Loucy (cell line): ENCODE results near the gene HNRNPU.

ENCODE experiments used
- H2AFZ ChIP-seq: fragments of 200-600 bp; sonication (generic); 2 replicates; pipeline ENCODE4 v1.6.0; 2016; ENCODE audit warnings: antibody characterized with exemption, mild to moderate bottlenecking, low read length, moderate library complexity
- H3F3A ChIP-seq: fragments of 200-600 bp; 2 replicates; pipeline ENCODE4 v1.6.0; 2016; ENCODE audit warnings: antibody characterized with exemption, low read depth, mild to moderate bottlenecking
- H3K27me3 ChIP-seq: fragments of 200-600 bp; sonication (generic); 2 replicates; pipeline ENCODE4 v1.6.1; 2014; ENCODE audit warnings: low read length, mild to moderate bottlenecking; ENCODE audit not compliant: insufficient read depth, poor library complexity, severe bottlenecking
- H3K36me3 ChIP-seq: fragments of 200-600 bp; sonication (generic); 2 replicates; pipeline ENCODE4 v1.6.1; 2016; ENCODE audit warnings: low read length; ENCODE audit not compliant: insufficient read depth
- H3K4me1 ChIP-seq: fragments of 200-600 bp; sonication (generic); 2 replicates; pipeline ENCODE4 v1.5.1; 2014; ENCODE audit warnings: low read length, mild to moderate bottlenecking; ENCODE audit not compliant: insufficient read depth, poor library complexity, severe bottlenecking
- H3K4me2 ChIP-seq: fragments of 200-600 bp; sonication (generic); 2 replicates; pipeline ENCODE4 v1.6.0; 2014; ENCODE audit warnings: antibody characterized with exemption, low read length, low read depth, mild to moderate bottlenecking; ENCODE audit not compliant: poor library complexity, severe bottlenecking
- H3K4me3 ChIP-seq: fragments of 200-600 bp; sonication (generic); 2 replicates; pipeline ENCODE4 v1.5.1; 2014; ENCODE audit warnings: low read length, mild to moderate bottlenecking, mixed read lengths; ENCODE audit not compliant: poor library complexity, severe bottlenecking
- H3K79me2 ChIP-seq: fragments of 200-600 bp; sonication (generic); 2 replicates; pipeline ENCODE4 v1.6.1; 2014; ENCODE audit warnings: low read length; ENCODE audit not compliant: insufficient read depth
- H3K9ac ChIP-seq: fragments of 200-600 bp; sonication (generic); 2 replicates; pipeline ENCODE4 v1.6.0; 2014; ENCODE audit warnings: mild to moderate bottlenecking, low read depth, low read length, moderate library complexity; ENCODE audit not compliant: poor library complexity, severe bottlenecking
- H3K9me2 ChIP-seq: fragments of 200-600 bp; sonication (generic); replicated peaks from 2 replicates; pipeline ENCODE4 v1.6.1; 2016; ENCODE audit warnings: low read depth, low read length, mixed read lengths
- H3K9me3 ChIP-seq: fragments of 200-600 bp; sonication (generic); 2 replicates; pipeline ENCODE4 v1.6.1; 2014; ENCODE audit warnings: mild to moderate bottlenecking, antibody characterized with exemption, low read length, low read depth; ENCODE audit not compliant: insufficient read depth
- H4K20me1 ChIP-seq: fragments of 200-600 bp; sonication (generic); 2 replicates; pipeline ENCODE4 v1.6.0; 2014; ENCODE audit warnings: antibody characterized with exemption, low read length, mild to moderate bottlenecking; ENCODE audit not compliant: insufficient read depth, poor library complexity, severe bottlenecking
- EZH2phosphoT487 ChIP-seq: fragments of 200-600 bp; IDR thresholded peaks from 2 replicates; pipeline ENCODE4 v1.6.1; 2018; ENCODE audit warnings: antibody characterized with exemption, mild to moderate bottlenecking, moderate library complexity, borderline replicate concordance
- TF ChIP-seq, protein P1 (sequence below): fragments of 200-600 bp; sonication (generic); conservative IDR thresholded peaks from 2 replicates; pipeline ENCODE4 v1.5.1; 2014; ENCODE audit warnings: mild to moderate bottlenecking, antibody characterized with exemption, low read length

Gene HNRNPU

DNA sequence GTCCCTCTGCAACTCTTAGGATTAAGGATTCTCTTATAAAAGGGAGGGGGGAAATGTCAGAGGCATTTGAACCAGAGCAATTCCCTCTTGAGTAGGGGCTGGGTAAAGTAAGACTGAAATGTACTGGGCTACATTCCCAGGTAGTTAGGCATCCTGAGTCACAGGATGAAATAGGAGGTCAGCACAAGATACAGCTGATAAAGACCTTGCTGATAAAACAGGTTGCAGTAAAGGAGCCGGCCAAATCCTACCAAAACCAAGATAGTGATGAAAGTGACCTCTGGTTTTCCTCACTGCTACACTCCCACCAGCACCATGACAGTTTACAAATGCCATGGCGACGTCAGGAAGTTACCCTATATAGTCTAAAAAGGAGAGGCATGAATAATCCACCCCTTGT lies 43.2 kb downstream of the HNRNPU start:
- Histone ChIP-seq H3K27me3 (no peaks in the 10 kb centered on the region), H4K20me1 (no peaks in the 10 kb centered on the region), H3K9me2 (no peaks in the 10 kb centered on the region), H3K4me3 (no peak overlapping the region), H3K9me3 (no peaks in the 10 kb centered on the region), H2AFZ (no peak overlapping the region), H3K4me2 (no peak overlapping the region), H3K36me3 (no peaks in the 10 kb centered on the region), H3F3A (no peaks in the 10 kb centered on the region), H3K79me2 (no peaks in the 10 kb centered on the region), H3K9ac (no peak overlapping the region), H3K4me1 (no peaks in the 10 kb centered on the region)
- no peak for TF ChIP-seq EZH2phosphoT487
- TF ChIP-seq, protein P1, sequence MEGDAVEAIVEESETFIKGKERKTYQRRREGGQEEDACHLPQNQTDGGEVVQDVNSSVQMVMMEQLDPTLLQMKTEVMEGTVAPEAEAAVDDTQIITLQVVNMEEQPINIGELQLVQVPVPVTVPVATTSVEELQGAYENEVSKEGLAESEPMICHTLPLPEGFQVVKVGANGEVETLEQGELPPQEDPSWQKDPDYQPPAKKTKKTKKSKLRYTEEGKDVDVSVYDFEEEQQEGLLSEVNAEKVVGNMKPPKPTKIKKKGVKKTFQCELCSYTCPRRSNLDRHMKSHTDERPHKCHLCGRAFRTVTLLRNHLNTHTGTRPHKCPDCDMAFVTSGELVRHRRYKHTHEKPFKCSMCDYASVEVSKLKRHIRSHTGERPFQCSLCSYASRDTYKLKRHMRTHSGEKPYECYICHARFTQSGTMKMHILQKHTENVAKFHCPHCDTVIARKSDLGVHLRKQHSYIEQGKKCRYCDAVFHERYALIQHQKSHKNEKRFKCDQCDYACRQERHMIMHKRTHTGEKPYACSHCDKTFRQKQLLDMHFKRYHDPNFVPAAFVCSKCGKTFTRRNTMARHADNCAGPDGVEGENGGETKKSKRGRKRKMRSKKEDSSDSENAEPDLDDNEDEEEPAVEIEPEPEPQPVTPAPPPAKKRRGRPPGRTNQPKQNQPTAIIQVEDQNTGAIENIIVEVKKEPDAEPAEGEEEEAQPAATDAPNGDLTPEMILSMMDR = no peak

DNA sequence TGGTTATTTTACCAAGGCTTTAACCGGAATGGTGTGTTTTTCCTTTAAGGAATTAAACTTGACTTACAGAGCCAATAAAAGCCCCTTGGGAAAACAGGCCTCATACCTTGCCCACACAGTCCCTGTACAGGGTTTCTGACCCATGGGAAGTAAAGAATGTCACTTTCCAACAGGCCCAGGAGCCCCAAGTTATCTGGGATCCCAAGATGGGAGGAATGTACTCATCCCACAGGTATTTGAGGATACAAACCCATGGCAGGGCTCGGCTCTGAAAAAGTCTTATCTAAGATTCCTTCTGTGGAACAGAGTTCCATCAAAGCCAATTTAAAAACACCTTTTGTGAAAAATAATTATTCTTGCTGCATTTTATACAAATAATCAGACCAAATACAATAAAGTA lies 44.2 kb downstream of the HNRNPU start:
- H3K9me2 ChIP-seq = no peaks in the 10 kb centered on the region
- no peaks in the 10 kb centered on the region for H3F3A ChIP-seq
- H3K9me3 ChIP-seq = no peaks in the 10 kb centered on the region
- TF ChIP-seq, protein P1 = no peak
- TF ChIP-seq EZH2phosphoT487 = no peak
- H3K4me3 ChIP-seq = no peak overlapping the region
- no peaks in the 10 kb centered on the region for H3K27me3 ChIP-seq
- no peak overlapping the region for H3K9ac ChIP-seq
- no peaks in the 10 kb centered on the region for H3K36me3 ChIP-seq
- no peak overlapping the region for H2AFZ ChIP-seq
- no peaks in the 10 kb centered on the region for H3K4me1 ChIP-seq
- H4K20me1 ChIP-seq = no peaks in the 10 kb centered on the region
- no peak overlapping the region for H3K4me2 ChIP-seq
- H3K79me2 ChIP-seq = no peaks in the 10 kb centered on the region

GRCh38 chr1:244817415-244817894 lies 46.9 kb downstream of the HNRNPU start:
- Histone ChIP-seq H3K9me2 (no peaks in the 10 kb centered on the region), H3K4me2 (no peak overlapping the region)

More at GRCh38 chr1:244817415-244817894, 46.9 kb downstream of the HNRNPU start:
- Histone ChIP-seq H3K9ac (no peak overlapping the region), H3F3A (no peaks in the 10 kb centered on the region), H3K4me1 (no peaks in the 10 kb centered on the region), H3K36me3 (no peaks in the 10 kb centered on the region), H3K27me3 (no peaks in the 10 kb centered on the region), H4K20me1 (no peaks in the 10 kb centered on the region), H3K79me2 (no peaks in the 10 kb centered on the region), H3K9me3 (no peaks in the 10 kb centered on the region), H3K4me3 (no peak overlapping the region), H2AFZ (no peak overlapping the region)
- TF ChIP-seq, protein P1 = no peak
- TF ChIP-seq EZH2phosphoT487 = no peak
